HG03103 (cell line): ENCODE results near the gene CADM3.
A peak's percentile ranks its signal among the peaks of the same experiment; 100 is the strongest.

Experiments used
- ATAC-seq: cut with Tn5 transposase; IDR thresholded peaks from one replicate; pipeline ENCODE4 v1.9.1; 2021; ENCODE audit warnings: low read depth; ENCODE audit not compliant: unreplicated experiment

CADM3 gene, protein sequence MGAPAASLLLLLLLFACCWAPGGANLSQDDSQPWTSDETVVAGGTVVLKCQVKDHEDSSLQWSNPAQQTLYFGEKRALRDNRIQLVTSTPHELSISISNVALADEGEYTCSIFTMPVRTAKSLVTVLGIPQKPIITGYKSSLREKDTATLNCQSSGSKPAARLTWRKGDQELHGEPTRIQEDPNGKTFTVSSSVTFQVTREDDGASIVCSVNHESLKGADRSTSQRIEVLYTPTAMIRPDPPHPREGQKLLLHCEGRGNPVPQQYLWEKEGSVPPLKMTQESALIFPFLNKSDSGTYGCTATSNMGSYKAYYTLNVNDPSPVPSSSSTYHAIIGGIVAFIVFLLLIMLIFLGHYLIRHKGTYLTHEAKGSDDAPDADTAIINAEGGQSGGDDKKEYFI

DNA sequence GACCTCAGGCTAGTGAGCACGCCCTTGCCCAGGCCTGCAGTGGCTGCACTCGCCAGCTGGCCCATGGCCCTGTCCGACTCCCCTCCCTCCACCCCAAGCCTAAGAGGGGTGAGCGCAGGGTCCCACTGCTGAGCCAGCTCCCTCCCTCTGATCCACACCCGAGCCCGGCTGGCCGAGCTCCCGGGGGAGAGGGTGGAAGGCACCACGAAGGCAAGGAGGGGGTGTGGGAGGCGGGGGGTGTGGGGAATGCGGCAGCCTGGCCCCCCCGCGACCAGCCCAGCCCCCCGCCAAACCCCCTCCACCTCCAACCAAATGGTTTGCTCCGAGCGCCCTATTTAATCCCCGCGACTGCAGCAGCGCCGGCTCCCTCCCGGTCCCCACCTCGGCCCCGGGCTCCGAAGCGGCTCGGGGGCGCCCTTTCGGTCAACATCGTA lies at the start of gene CADM3:
Gene CADM3, plus strand, starts transcription at position 362 of the 434 bp plus-strand sequence. CDS start 151 bp downstream, outside the sequence.
- ATAC-seq = no peak

DNA sequence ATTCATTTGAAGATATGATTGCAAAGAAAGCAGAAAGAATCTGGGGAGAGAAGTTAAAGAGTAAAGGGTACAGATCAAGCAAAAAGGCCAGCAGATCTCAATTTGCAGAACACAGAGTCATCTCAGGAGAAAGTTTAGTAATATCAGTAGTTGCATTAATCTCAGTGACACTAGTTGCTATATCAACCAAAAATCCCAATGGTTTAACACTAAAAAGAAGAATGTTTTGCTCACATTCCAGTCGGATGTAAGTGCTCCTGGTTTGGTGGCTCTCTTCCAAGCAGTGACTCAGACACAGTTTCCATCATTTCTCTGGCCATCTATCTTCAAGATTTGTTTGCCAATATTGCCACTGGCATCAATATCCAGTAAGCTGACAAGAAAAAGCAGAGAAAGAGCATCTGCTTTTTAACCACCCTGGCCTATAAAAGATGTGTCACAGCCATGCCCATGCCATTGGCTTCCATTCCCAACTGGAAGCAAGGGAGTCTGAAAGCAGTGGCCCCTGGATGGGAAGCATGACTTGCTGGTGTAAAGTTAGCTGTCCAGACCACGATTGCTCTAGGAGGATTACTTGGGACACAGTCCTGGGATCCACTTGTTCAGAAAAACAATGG lies 49.3 kb upstream of the CADM3 start:
- peak; percentile 64 for ATAC-seq

DNA sequence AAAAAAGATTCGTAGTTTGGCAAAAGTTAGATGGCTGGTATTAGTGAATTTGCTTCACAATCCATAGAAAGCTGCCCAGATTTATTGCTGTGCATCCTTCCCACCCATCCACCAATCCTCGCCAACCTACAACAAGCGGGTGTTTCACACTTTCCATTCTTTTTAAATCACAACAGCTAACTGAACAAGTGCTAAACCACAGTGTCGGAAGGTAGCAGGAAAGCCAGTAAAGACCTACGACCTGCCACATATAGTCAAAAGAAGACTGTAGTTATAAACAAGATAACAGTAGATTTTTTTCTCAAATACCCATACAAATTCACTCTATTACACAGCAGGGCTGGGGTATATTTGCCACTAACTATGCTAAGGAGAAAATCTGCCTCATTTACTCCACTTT lies 47.8 kb upstream of the CADM3 start:
- no peak for ATAC-seq

DNA sequence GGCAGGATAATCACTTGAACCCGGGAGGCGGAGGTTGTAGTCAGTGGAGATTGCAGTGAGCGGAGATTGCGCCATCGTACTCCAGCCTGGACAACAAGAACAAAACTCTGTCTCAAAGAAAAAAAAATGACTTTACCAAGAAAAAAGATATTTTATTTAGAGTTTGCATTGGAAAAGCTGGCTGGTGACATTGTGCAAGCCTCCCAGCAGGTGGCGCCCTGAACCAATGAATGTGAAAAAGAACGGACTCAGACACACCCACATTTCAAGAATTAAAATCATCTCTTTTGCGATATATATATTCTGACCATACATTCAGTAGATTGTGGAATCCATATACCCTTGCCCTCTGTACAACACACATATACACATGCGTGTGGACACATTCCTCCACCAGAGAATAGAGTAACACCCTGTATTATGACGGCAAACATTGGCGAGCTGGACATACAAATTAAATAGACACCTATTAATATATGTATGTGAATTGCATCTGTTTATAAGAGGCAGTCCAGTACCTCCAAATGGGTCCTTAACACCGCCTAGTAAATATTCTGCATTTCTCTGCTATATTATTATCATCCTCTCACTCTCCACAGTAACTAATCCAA lies 39.0 kb upstream of the CADM3 start:
- no peak for ATAC-seq

DNA sequence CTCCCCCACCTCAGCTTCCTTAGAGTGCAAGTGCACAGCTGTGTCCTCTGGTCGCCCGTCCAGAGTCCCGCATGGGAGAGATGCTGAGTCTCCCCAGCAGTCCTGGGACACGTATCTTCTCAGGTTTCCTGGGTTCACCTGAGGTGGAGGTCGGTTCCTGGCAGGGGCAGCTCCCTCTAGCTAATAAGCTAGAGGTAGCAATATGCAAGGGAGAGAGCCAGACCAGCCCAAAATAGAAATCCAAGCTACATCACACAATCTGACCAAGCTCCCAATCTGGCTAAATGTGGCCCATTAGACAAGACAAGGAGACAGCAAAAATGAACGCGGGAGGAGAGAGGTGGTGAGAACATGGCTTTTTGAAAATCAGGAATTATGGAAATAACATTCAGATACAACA lies 30.9 kb upstream of the CADM3 start:
- no peak for ATAC-seq

DNA sequence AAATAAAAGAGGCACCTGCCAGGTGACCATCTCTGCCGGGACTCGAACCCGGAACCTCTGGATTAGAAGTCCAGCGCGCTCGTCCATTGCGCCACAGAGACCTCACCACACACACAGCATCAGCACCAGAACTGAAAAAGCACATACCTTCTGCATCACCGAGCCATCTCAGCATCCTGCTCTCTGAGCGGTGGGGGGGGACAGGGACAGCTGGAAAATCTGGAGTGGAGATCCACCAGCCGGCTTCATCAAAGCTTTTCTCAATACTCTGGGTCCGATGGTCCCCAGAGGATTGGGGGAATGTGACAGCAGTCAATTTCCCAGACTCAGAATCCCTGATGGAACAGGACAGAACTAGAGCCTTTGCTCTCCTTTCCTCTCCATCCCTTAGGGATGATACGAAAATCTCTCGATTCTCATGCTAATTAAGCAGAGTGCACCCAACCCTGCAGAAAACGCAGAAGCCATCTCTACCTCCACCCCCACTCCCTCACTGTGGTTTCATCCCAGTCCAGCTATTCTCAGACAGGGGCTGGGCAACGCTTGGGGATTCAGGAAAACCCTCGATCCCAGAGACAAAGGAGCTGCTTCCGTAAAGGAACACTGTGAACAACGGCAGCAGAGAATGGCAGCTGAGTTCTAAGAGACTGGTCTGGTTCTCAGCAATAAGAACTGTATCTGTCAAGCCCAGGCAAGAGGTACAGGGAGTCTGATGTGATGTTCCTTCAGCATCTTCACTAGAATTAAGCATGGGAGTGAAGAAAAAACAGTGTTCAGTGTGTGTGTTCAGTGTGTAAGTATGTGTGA lies 29.6 kb upstream of the CADM3 start:
- ATAC-seq = no peak

DNA sequence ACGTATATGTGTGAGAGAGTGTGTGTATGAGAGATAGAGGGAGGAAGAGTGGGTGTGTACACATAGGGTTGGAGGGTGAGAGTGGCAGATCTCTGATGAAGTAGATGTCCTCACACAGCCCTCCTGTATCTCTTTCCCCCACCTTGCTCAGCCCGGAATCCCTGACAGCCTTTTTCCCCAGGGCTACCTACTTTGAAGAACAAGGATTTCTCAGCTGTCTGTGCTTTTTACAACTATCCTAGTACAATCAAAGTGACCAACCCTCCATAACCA lies 29.1 kb upstream of the CADM3 start:
- ATAC-seq = no peak

DNA sequence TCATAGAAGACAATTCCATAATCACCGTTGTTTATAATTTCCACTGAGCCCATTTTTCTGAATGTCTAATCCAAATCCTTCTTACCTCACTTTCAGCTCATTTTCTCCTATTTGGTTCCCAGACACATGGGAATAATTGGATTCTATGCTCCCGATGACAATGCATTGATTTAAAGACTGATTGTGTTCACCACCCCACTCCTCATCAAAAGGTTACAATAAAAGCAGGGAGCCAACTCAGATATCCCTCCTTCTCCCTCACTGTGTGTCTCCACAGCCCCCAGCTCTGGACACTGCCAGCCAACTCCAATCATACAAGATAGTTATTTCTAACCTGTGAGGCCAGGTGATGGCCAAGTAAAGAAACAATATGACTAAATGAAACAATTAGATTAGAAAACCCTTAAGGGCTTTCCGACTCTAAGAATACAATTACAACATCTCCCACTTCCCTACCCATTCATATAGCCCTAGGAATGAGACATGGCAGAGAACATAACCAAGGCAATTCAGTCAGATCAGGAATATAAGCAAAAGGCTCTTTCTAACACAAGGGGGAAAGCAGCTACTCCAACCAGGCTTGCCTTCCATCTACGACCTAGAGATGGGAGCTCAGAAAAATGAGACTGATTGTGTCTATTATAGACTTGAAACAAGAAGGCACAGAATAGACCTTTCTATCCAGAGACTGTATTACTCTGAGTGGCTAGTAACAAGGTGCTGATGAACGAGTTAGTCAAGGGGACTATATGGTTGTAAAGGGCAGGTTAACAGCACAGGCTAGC lies 28.5 kb upstream of the CADM3 start:
- no peak for ATAC-seq

DNA sequence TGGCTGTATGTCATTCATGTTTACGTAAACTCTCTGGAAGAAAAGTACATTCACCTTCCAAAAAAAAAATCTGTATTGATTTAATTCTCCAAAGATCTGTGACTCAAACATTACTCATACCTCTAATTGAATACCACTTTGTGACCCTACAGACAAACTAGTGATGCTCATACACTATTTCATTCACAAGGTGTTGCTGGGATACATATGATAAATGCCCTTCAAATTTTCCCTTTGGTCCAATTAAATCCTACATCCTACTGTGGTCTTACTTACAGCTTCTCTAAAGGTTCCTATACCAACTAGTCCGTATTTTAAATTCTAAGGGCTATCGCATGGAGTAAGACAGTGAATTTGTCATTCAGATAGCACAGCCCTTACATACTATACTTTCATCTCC lies 26.8 kb upstream of the CADM3 start:
- ATAC-seq = no peak

DNA sequence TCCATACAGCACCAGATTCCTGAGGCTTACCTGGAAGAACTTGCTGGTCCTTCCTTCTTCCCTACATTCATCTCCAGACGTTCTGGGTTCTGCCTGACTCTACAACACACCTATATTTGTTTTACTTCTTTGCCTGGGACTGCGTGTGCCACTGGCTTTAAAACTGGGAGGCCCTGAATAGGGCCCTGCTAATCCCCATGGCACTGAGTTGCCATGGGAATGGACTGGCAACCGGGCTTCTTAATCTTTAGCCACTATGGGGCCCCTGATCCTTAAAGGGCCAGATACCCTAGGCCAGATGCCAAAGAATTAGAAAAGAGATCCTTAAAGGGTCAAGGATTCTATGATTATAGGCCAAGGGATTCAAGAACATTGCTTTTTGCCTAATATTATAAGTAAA lies 24.4 kb upstream of the CADM3 start:
- ATAC-seq = no peak

DNA sequence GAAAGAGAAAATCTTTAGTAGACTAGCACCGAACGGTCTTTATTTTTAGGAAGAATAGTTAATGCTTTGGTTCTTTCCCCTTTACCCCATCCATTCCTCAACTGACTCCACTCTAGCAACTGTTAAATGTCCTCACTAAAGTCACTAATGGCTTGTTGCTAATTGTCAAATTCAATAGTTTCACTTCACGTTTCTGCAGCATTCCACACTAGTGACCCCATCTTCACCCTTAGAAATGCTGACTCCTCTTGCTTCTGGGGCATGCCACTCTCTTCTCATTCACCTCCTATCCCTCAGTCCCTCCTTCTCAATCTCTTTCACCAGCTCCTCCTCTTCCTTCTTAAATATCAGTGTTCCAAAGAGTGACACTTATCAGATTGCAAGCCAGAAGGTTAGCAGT lies 19.4 kb upstream of the CADM3 start:
- no peak for ATAC-seq

DNA sequence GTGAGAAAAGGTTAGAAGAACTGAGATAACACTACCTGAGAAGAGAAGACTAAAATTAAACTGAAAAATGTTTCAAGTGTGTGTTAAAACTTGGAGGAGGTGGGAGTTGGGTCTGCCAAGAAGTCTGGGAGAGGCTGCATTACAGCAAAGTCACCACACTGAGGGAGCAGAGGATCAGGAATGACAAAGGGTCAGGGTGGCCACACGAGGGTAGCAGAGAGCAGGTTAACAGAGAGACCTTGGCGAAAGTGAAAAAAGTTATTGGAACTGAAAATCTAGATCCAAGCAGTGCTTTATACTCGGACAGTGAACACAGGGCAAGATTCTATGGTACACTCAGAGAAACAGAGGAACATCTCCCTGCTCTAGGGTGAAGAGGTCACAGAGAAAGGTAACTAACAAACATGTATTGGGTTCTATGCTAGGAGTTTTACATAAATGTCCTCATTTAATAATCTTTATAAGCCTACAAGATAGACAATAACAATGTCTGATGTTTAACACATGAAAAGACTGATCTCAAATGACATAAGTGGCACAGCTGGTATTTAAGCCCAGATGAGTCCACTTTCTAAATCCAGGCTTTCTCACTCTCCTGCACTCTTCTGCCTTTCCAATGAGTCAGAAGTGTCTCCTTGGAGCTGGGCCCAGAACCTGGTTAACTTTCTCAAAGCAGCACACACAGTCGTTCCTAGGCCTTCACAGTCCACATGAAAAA lies 10.3 kb upstream of the CADM3 start:
- ATAC-seq = peak; percentile 84

DNA sequence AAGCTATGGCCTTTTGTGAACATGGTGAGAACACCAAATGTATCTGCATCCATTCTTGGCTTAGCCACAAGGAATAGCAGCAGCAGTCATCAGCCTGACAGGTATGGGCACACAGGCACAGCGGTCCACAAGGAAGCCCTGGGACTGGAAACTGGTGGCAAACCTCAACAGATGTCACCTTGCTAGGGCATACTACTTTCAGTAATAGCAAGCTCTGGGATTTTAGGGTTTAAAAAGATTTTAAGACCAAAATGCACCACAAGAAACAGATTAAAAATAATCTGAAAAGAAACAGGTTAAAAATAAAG lies 9.7 kb upstream of the CADM3 start:
- no peak for ATAC-seq

DNA sequence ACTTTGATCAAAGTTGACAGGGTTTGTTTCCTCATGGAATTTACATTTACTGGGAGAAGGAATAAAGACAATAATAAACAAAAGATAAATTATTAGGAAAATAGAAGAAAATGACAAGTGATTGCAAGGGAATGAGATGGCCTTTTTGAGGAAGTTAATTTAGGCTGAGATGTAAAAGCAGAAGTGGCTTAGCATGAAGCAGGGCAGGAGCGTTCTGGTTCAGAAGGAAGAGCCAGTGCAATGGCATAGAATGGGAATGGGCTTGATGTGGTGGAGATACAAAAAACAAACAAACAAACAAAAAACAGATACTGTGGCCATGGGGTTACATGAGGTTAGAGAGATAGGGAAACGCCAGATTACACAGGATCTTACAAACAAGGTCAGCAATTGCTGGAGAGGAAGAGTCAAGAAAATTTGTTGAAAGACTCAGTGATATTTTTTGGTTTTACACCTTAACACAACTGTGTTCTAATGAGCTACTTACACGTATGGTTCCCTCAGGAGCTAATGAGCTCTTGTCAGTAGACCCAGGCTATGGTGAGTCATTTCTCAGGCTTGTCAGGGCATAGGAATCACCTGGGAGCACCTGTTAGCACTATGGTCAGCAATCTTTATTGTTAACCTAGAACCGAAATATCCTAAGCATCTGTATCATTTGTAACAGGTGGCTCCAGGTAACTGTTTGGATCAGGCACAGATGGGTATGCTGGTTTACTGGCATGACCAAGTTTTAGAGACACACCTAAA lies 8.7 kb upstream of the CADM3 start:
- no peak for ATAC-seq

DNA sequence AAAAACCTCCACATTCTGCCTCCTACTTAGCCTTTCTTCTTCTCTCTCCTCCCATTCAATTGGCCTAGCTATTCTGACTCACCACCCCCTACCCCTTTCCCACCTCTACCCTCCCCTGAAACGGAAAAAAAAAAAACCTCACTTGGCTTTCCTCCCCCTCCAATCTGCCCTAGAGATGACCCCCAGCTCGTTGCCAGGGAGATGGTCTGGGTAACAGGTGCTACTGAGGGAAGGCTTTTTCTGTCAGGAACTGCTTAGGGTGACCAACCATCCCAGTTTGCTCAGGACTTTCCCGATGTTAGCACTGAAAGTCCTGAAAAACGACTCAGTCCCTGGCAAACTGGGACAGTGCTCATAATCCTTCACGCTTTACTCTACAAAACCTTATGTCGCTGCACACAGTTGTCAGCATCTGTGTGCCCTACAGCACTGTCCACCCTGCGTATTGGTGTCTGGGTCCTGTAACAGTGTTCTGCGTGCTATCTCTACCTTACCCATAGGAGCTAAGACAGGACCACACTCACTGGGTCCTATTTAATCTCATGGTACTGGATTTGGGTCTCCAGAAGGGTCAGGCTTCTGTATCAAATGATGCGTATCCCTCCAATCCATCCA lies 7.7 kb upstream of the CADM3 start:
- no peak for ATAC-seq

DNA sequence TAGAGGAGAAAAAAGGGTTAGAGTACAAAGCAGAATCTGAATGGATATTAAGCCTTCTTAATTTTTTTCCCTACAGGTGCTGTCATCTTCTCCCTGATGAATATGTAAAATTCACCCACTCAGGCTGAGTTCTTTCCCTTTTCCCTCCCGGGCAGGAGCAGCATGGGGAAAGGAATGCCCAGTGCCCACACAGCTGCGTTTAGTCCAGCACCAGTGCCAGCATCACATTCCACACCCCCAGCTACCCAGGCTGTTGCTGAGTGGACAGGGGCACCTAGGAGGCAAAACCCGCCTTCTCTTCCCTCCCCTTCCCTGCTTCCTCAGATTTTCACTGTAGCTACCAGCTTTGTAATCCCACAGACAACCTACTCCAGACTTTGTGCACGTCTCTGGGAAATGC lies 3.4 kb upstream of the CADM3 start:
- no peak for ATAC-seq

DNA sequence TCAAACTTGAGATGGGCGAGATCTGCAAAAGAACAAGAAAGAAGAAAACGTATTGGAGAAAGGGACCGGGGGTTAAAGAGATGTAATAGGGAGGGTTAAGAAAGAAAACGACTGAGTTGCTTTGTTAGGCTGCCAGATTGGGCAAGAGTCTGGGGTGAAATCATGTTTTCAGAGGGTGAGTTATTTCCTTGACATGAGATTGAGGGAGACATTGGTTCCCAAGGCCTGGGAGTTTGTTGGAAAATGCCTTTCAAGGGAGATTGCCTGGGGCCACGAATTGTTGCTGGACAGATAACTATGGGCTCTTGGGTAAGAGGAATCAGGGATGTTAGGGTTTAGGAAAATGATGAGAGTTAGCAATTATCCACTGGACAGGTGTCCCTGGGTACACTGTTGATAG lies 776 bp upstream of the CADM3 start:
- no peak for ATAC-seq

DNA sequence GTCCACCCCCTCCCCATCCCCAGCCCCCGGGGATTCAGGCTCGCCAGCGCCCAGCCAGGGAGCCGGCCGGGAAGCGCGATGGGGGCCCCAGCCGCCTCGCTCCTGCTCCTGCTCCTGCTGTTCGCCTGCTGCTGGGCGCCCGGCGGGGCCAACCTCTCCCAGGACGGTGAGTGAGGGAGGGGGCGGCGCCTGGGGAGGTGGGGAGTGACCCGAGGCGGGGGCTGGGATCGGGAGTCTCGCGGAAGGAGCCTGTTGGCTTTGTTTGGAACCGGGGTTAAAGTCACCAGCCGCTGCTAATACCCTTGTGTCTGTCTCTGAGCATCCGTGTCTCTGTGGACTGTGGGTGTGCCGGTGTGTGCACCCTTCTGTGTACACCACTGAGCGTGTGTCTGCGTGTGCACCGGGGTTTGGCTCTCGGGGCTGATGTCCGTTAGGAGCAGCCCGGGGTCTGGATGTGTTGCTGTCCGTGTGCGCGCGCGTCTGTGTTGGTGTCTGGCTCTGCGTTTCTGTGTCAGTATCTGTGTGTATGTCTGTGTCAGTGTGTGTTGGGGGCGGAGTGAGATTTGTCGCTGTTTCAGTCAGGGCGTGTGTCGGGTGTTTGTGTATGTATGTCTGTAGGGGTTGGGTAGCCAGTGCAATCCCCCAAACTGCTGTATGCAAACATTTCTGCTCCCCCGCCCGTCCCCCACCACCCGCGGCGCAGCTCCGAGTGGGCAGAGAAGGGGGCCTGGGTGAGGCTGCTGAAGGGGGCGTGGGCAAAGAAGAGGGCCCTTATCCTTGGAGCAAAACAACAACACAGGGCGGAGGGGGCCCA lies 480 bp downstream of the CADM3 start:
- no peak for ATAC-seq
